Activated B cell treated with CpG ODN at 0.5 μM for 24 hours (primary cell): ENCODE data around the gene GPR137B. TPM values are rescaled to one million over a fixed set of nuclear protein-coding genes. Genes with fewer than 3 reads are reported as not detected.

Experiments
- ATAC-seq: fragments of 200-7000 bp; cut with Tn5 transposase; one replicate; pipeline ENCODE4 v1.10.0; 2021; ENCODE audit warnings: low read depth, mild to moderate bottlenecking, moderate library complexity
- CTCF ChIA-PET: fragments of 350-600 bp; sonication (Branson Sonifier 250); formaldehyde crosslinking; loops from one replicate; lab custom pipeline; 2021; ENCODE audit warnings: antibody characterized with exemption; lab: Charles Lee
- POLR2A ChIA-PET: fragments of 350-600 bp; sonication (Branson Sonifier 250); formaldehyde crosslinking; loops from one replicate; lab custom pipeline; 2021; ENCODE audit warnings: antibody characterized with exemption; lab: Charles Lee
- DNase-seq: peaks from one replicate; pipeline ENCODE4 v3.0.0; 2022
- H3K27ac Mint-ChIP-seq: one replicate; pipeline ENCODE4 v1.8.0; 2020; ENCODE audit warnings: mixed read lengths
- H3K27me3 Mint-ChIP-seq: one replicate; pipeline ENCODE4 v1.8.0; 2021; ENCODE audit warnings: mixed read lengths
- H3K36me3 Mint-ChIP-seq: one replicate; pipeline ENCODE4 v1.8.0; 2021; ENCODE audit warnings: low read depth, mixed read lengths
- H3K4me1 Mint-ChIP-seq: one replicate; pipeline ENCODE4 v1.8.0; 2021; ENCODE audit warnings: mixed read lengths
- H3K4me3 Mint-ChIP-seq: one replicate; pipeline ENCODE4 v1.8.0; 2020; ENCODE audit warnings: mild to moderate bottlenecking, mixed read lengths
- H3K9me3 Mint-ChIP-seq: one replicate; pipeline ENCODE4 v1.8.0; 2020; ENCODE audit warnings: mixed read lengths
- intact Hi-C: fragments of 100-400 bp; cut with micrococcal nuclease; formaldehyde crosslinking; loops from one replicate; pipeline ENCODE4 v1.15.1; 2024
- total RNA-seq: library from RNA; stranded (reverse); gene quantifications from 2 replicates; pipeline ENCODE4 v1.2.3, GENCODE V29; 2022
- TF ChIP-seq, protein P1 (sequence below): fragments of 200-600 bp; IDR thresholded peaks from one replicate; pipeline ENCODE4 v1.8.0; 2022; ENCODE audit warnings: antibody characterized with exemption, mild to moderate bottlenecking

GPR137B gene
- total RNA-seq, 1 donor from 2014 or later = 11.8 TPM

DNA sequence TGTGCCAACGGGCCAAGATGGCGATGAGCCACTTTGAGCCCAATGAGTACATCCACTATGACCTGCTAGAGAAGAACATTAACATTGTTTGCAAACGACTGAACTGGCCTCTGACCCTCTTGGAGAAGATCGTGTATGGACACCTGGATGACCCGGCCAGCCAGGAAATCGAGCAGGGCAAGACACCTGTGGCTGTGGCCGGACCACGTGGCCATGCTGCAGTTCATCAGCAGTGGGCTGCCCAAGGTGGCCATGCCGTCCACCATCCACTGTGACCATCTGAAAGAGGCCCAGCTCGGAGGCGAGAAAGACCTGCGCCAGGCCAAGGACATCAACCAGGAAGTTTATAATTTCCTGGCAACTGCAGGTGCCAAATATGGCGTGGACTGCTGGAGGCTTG, 32.2 kb upstream of the GPR137B start:
- H3K27me3 Mint-ChIP-seq = peaks cover 3% of the 10 kb centered on the region
- POLR2A ChIA-PET = no interaction called here

DNA sequence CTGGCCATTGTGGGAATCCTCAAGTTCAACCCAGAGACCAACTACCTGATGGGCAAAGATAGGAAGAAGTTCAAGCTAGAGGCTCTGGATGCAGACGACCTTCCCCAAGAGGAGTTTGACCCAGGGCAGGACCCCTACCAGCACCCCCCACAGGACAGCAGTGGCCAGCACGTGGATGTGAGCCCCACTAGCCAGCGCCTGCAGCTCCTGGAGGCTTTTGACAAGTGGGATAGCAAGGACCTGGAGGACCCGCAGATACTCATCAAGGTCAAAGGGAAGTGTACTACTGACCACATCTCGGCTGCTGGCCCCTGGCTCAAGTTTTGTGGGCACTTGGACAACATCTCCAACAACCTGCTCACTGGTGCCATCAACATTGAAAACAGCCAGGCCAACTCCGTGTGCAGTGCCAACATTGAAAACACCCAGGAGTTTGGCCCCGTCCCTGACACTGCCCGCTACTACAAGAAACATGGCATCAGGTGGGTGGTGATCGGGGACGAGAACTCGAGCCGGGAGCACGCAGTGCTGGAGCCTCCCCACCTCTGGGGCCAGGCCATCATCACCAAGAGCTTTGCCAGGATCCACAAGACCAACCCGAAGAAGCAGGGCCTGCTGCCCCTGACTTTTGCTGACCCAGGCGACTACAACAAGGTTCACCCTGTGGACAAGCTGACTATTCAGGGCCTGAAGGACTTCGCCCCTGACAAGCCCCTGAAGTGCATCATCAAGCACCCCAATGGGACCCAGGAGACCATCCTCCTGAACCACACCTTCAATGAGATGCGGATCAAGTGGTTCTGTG, 30.6 kb upstream of the GPR137B start:
- Mint-ChIP-seq H3K4me1 (no peaks in the 10 kb centered on the region), H3K27me3 (peaks cover 3% of the 10 kb centered on the region), H3K4me3 (no peak overlapping the region), H3K36me3 (no peaks in the 10 kb centered on the region), H3K9me3 (no peaks in the 10 kb centered on the region), H3K27ac (no peak overlapping the region)
- POLR2A ChIA-PET = no interaction called here
- CTCF ChIA-PET = interaction anchor here (1.1 to 1.5 kb wide), 2 partner anchors 340 to 379 kb away, joined by 4 to 5 read pairs; no protein-coding TSS in a partner anchor
- intact Hi-C loops = no loop called here
- ATAC-seq (no peak), DNase-seq (no peak)
- TF ChIP-seq, protein P1, sequence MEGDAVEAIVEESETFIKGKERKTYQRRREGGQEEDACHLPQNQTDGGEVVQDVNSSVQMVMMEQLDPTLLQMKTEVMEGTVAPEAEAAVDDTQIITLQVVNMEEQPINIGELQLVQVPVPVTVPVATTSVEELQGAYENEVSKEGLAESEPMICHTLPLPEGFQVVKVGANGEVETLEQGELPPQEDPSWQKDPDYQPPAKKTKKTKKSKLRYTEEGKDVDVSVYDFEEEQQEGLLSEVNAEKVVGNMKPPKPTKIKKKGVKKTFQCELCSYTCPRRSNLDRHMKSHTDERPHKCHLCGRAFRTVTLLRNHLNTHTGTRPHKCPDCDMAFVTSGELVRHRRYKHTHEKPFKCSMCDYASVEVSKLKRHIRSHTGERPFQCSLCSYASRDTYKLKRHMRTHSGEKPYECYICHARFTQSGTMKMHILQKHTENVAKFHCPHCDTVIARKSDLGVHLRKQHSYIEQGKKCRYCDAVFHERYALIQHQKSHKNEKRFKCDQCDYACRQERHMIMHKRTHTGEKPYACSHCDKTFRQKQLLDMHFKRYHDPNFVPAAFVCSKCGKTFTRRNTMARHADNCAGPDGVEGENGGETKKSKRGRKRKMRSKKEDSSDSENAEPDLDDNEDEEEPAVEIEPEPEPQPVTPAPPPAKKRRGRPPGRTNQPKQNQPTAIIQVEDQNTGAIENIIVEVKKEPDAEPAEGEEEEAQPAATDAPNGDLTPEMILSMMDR = no peak

More for the DNA sequence above, 32.2 kb upstream of the GPR137B start:
- intact Hi-C loops = no loop called here
- DNase-seq (no peak), ATAC-seq (no peak)
- no peaks in the 10 kb centered on the region for H3K9me3 Mint-ChIP-seq
- TF ChIP-seq, protein P1 = no peak
- no peaks in the 10 kb centered on the region for H3K4me1 Mint-ChIP-seq
- no peak overlapping the region for H3K4me3 Mint-ChIP-seq
- no peak overlapping the region for H3K27ac Mint-ChIP-seq
- CTCF ChIA-PET = interaction anchor here (0.7 to 1.5 kb wide), 2 partner anchors 23 to 380 kb away, joined by 3 to 4 read pairs; no protein-coding TSS in a partner anchor
- H3K36me3 Mint-ChIP-seq = no peaks in the 10 kb centered on the region

DNA sequence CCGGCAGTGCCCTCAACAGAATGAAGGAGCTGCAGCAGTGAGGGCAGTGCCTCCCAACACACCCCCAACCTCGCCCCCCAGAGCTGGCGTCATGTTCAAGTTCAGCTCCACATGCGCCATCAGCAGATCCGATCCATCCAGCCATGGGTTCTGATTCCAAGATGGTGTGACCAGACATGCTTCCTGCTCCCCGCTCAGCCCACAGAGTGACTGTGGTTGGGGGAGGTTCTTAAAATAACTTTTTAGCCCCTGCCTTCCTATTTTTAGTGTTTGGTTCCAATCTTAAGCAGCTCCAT, 30.1 kb upstream of the GPR137B start:
- ATAC-seq (no peak), DNase-seq (no peak)
- H3K4me1 Mint-ChIP-seq = no peaks in the 10 kb centered on the region
- H3K9me3 Mint-ChIP-seq = no peaks in the 10 kb centered on the region
- no peak overlapping the region for H3K27ac Mint-ChIP-seq
- TF ChIP-seq, protein P1 = no peak
- intact Hi-C loops = no loop called here
- no peak overlapping the region for H3K4me3 Mint-ChIP-seq
- ChIA-PET POLR2A (no interaction called here), CTCF (no interaction called here)
- no peaks in the 10 kb centered on the region for H3K36me3 Mint-ChIP-seq
- H3K27me3 Mint-ChIP-seq = peaks cover 3% of the 10 kb centered on the region

DNA sequence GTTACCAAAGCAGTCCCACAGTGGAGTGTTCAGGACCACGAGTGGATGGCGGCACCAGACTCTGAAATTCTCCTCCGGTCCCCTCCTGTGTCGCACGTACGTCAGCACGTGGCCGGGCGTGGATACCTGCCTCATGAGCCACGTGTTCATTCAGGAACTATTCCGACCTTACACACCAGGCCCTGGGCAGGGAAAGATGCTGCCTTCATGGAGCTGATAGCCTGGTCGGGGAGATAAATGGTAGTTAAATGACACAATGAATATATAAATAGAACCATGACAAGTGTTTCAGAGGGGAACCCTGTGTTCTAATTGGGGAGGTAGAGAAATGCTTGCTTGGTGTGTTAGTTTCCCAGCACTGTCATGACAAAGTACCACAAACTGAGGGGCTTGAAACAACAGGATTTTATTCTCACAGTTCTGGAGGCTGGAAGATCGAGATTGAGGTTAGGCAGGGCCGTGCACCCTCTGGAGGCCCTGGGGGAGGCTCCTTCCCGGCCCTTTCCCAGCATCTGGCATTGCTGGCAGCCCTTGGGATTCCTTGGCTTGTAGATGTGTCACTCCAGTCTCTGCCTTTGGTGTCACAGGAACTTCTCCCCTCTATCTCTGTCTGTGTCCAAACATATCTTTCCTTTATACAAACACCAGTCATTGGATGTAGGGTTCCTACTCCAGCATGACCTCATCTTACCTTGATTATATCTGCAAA, 28.9 kb upstream of the GPR137B start:
- intact Hi-C loops = no loop called here
- Mint-ChIP-seq H3K4me1 (no peaks in the 10 kb centered on the region), H3K9me3 (no peaks in the 10 kb centered on the region), H3K36me3 (no peaks in the 10 kb centered on the region), H3K4me3 (no peak overlapping the region), H3K27me3 (peaks cover 3% of the 10 kb centered on the region), H3K27ac (no peak overlapping the region)
- TF ChIP-seq, protein P1 = no peak
- DNase-seq = no peak
- ChIA-PET POLR2A (no interaction called here), CTCF (no interaction called here)
- no peak for ATAC-seq

DNA sequence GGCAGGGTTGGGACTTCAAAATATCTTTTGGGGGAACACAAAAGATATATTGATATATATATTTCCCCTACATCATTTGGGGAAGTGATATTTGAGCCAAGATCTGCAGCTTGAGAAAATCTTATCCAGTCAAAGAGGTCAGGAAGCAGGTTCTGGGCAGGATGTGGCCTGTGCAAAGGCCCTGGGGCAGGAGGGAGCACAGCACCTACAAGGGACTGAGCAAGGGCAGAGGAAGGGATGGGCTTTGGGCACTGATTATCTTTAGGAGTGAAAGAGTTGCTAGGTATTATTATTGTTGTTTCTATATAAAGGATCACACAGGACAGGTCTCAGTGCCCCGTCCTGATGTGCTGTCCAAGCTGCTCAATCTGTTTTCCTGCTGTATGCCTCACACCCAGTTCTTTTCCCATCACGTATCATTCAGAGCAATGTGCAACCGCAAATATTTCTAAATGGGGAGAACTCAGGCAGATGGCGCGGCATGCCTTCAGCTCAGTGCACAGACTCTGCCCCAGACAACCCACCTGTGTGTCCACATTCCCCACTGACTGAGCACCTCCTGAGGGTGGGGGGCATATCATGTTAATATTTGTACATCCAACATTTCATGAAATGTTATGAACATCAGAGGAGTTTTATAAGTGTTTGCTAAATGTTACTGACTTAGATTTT, 28.1 kb upstream of the GPR137B start:
- no peaks in the 10 kb centered on the region for H3K9me3 Mint-ChIP-seq
- intact Hi-C loops = no loop called here
- H3K27me3 Mint-ChIP-seq = peaks cover 3% of the 10 kb centered on the region
- H3K27ac Mint-ChIP-seq = no peak overlapping the region
- no peak for DNase-seq
- H3K4me3 Mint-ChIP-seq = no peak overlapping the region
- no peaks in the 10 kb centered on the region for H3K4me1 Mint-ChIP-seq
- ChIA-PET CTCF (no interaction called here), POLR2A (no interaction called here)
- no peaks in the 10 kb centered on the region for H3K36me3 Mint-ChIP-seq
- no peak for ATAC-seq
- TF ChIP-seq, protein P1 = no peak
